Coronary artery (tissue), 2 donors: ENCODE measurements around the gene ACKR1.

Source experiments
- DNase-seq: peaks from one replicate; pipeline ENCODE4 v3.0.0-alpha.2; 2017; ENCODE audit warnings: low spot score
- H3K27ac ChIP-seq, 2 donors: fragments of 200-600 bp; sonication (generic); one replicate each; pipeline ENCODE4 v1.5.1; 2016 to 2019
- H3K4me3 ChIP-seq: fragments of 200-600 bp; sonication (generic); 2 replicates; pipeline ENCODE4 v1.5.1; 2016; ENCODE audit warnings: mild to moderate bottlenecking, moderate library complexity
- TF ChIP-seq, protein P1 (sequence below): fragments of 200-600 bp; sonication (generic); IDR thresholded peaks from one replicate; pipeline ENCODE4 v1.5.1; 2019; ENCODE audit warnings: antibody characterized with exemption

ACKR1 gene

DNA sequence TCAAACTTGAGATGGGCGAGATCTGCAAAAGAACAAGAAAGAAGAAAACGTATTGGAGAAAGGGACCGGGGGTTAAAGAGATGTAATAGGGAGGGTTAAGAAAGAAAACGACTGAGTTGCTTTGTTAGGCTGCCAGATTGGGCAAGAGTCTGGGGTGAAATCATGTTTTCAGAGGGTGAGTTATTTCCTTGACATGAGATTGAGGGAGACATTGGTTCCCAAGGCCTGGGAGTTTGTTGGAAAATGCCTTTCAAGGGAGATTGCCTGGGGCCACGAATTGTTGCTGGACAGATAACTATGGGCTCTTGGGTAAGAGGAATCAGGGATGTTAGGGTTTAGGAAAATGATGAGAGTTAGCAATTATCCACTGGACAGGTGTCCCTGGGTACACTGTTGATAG lies 34.0 kb upstream of the ACKR1 start:
- H3K4me3 ChIP-seq, result no peak overlapping the region
- DNase-seq, result no peak

DNA sequence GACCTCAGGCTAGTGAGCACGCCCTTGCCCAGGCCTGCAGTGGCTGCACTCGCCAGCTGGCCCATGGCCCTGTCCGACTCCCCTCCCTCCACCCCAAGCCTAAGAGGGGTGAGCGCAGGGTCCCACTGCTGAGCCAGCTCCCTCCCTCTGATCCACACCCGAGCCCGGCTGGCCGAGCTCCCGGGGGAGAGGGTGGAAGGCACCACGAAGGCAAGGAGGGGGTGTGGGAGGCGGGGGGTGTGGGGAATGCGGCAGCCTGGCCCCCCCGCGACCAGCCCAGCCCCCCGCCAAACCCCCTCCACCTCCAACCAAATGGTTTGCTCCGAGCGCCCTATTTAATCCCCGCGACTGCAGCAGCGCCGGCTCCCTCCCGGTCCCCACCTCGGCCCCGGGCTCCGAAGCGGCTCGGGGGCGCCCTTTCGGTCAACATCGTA lies 33.4 kb upstream of the ACKR1 start, which contains the start of gene CADM3:
CADM3 (plus strand) TSS at position 362 of the 434 bp plus-strand sequence. CDS start 151 bp downstream, outside the sequence.
- no peak for DNase-seq
- TF ChIP-seq, protein P1, sequence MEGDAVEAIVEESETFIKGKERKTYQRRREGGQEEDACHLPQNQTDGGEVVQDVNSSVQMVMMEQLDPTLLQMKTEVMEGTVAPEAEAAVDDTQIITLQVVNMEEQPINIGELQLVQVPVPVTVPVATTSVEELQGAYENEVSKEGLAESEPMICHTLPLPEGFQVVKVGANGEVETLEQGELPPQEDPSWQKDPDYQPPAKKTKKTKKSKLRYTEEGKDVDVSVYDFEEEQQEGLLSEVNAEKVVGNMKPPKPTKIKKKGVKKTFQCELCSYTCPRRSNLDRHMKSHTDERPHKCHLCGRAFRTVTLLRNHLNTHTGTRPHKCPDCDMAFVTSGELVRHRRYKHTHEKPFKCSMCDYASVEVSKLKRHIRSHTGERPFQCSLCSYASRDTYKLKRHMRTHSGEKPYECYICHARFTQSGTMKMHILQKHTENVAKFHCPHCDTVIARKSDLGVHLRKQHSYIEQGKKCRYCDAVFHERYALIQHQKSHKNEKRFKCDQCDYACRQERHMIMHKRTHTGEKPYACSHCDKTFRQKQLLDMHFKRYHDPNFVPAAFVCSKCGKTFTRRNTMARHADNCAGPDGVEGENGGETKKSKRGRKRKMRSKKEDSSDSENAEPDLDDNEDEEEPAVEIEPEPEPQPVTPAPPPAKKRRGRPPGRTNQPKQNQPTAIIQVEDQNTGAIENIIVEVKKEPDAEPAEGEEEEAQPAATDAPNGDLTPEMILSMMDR, result no peak
- H3K27ac ChIP-seq, result peak within 1 kb of the TSS in 1 of 2 donors; percentile 3
- peak within 1 kb of the TSS; percentile 56 for H3K4me3 ChIP-seq

More for the DNA sequence above, 34.0 kb upstream of the ACKR1 start:
- peak overlapping the region in 1 of 2 donors; percentile 3 for H3K27ac ChIP-seq
- TF ChIP-seq, protein P1, result no peak

DNA sequence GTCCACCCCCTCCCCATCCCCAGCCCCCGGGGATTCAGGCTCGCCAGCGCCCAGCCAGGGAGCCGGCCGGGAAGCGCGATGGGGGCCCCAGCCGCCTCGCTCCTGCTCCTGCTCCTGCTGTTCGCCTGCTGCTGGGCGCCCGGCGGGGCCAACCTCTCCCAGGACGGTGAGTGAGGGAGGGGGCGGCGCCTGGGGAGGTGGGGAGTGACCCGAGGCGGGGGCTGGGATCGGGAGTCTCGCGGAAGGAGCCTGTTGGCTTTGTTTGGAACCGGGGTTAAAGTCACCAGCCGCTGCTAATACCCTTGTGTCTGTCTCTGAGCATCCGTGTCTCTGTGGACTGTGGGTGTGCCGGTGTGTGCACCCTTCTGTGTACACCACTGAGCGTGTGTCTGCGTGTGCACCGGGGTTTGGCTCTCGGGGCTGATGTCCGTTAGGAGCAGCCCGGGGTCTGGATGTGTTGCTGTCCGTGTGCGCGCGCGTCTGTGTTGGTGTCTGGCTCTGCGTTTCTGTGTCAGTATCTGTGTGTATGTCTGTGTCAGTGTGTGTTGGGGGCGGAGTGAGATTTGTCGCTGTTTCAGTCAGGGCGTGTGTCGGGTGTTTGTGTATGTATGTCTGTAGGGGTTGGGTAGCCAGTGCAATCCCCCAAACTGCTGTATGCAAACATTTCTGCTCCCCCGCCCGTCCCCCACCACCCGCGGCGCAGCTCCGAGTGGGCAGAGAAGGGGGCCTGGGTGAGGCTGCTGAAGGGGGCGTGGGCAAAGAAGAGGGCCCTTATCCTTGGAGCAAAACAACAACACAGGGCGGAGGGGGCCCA lies 32.8 kb upstream of the ACKR1 start:
- DNase-seq, result no peak
- TF ChIP-seq, protein P1, result no peak
- Histone ChIP-seq H3K4me3 (peak overlapping the region; percentile 56), H3K27ac (peak overlapping the region in 1 of 2 donors; percentile 3)

DNA sequence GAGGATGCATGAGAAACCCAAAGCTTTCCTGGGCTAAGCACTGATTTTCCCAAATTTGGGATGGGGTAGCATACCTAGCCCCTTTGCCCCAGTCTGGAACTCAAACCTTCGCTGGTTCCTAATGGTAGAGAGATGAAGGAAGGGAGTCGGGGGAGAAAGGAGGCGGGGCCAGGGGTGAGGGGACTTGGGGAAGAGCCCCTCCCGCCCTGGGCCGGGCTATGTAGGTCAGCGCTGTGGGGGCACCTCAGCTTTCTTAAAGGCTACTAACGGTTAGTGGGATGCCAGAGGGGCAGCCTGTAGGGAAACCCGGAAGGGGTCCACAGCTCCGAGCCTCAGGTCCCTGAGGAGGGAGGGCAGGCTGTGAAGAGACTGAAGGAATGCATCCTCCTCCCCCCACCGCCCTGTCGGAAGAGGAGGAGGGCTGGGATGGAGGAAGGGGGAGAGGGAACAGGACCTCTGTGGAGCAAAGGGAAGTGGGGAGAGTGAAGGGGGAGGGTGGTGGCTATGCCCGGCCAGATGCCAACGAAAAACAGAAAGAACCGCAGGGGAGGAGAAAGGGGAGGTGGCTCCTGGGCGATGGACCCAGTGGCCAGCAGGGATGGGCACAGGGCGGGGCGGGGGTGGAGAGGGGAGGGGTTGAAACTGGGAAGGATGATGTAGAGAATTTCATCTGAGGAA lies 31.9 kb upstream of the ACKR1 start:
- TF ChIP-seq, protein P1, result no peak
- peak overlapping the region in 1 of 2 donors; percentile 3 for H3K27ac ChIP-seq
- no peak for DNase-seq
- peak overlapping the region; percentile 56 for H3K4me3 ChIP-seq

DNA sequence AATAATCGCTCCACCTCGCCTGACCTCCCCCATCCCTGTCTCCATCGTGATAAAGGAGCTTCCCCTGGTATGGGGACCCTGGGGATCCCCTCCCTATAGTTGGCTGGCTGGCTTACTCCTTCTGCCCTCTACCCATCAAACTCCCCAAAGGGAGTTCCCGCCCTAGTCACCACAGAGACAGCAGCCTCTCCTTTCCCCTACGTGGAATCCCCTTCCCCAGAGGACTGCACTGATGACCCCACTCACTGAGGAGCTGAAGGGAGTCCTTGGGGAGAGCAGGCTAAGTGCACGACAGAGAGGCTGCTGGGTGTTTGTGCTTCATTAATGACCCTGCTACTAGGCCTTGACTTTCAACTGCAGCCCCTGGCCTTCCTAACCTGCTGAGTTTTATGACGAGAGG lies 31.4 kb upstream of the ACKR1 start:
- H3K27ac ChIP-seq, result no peak overlapping the region
- peak overlapping the region; percentile 56 for H3K4me3 ChIP-seq
- DNase-seq, result no peak
- TF ChIP-seq, protein P1, result no peak

DNA sequence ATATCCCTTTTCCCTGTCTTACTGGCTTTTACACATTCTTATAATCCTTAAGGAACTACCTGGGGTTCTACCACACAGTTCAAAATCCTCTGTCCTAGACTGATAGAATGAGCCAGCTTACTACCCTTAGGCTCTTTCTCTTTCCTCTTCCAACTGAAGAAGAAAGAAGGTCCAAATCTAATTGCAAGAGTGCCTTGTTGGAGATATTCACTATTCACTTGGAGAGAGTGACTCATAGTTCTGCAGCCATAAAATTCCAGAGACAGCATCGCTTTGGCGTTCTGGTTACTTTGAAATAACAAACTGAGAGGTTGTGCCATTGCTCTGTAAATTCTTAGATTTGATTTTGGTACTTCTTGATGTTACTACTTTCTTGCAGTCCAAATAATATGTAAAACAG lies 29.1 kb upstream of the ACKR1 start:
- DNase-seq, result no peak
- Histone ChIP-seq H3K27ac (no peak overlapping the region), H3K4me3 (no peak overlapping the region)
- TF ChIP-seq, protein P1, result no peak
